Vagina (tissue), 2 donors: ENCODE results near the gene CPPED1. TPM values are rescaled to one million over a fixed set of nuclear protein-coding genes. Genes with fewer than 3 reads are reported as not detected.

ENCODE experiments used
- DNase-seq, 2 donors: peaks; one replicate each; pipeline ENCODE4 v3.0.0-alpha.2; 2017; ENCODE audit errors: extremely low spot score in 2 of 2
- H3K27ac ChIP-seq: fragments of 200-600 bp; sonication (generic); one replicate; pipeline ENCODE4 v1.5.1; 2019
- H3K27me3 ChIP-seq: fragments of 200-600 bp; sonication (generic); one replicate; pipeline ENCODE4 v1.5.1; 2019
- H3K36me3 ChIP-seq, 2 donors: fragments of 200-600 bp; sonication (generic); one replicate each; pipeline ENCODE4 v1.5.1; 2017 to 2019
- H3K4me1 ChIP-seq: fragments of 200-600 bp; sonication (generic); one replicate; pipeline ENCODE4 v1.5.1; 2019
- H3K4me3 ChIP-seq, 2 donors: fragments of 200-600 bp; sonication (generic); 1 replicate in 1 of 2; 2 replicates in 1 of 2; pipeline ENCODE4 v1.5.1; 2016 to 2019
- H3K9me3 ChIP-seq: fragments of 200-600 bp; sonication (generic); one replicate; pipeline ENCODE4 v1.5.1; 2019
- POLR2A ChIP-seq, 2 donors: fragments of 450-650 bp; IDR thresholded peaks; one replicate each; pipeline ENCODE4 v1.6.1; 2017; ENCODE audit warnings: antibody characterized with exemption in 2 of 2, mild to moderate bottlenecking in 2 of 2, moderate library complexity in 2 of 2
- POLR2AphosphoS5 ChIP-seq, 2 donors: sonication (generic); formaldehyde crosslinking; IDR thresholded peaks; one replicate each; pipeline ENCODE4 v1.9.0; 2017; ENCODE audit warnings: antibody characterized with exemption in 2 of 2, mild to moderate bottlenecking in 2 of 2, low read depth in 1 of 2; ENCODE audit not compliant: insufficient read depth in 1 of 2
- intact Hi-C: fragments of 100-400 bp; cut with DNase I; formaldehyde crosslinking; loops from one replicate; pipeline ENCODE4 v1.15.1; 2023
- total RNA-seq: library from RNA; depleted of rRNA; stranded (reverse); fragments of >200 nt; gene quantifications from one replicate; pipeline ENCODE4 v1.2.3, GENCODE V29; 2016
- TF ChIP-seq, protein P1 (sequence below), 3 experiments: fragments of 450-650 bp in 2 of 3; fragments of 200-600 bp in 1 of 3; sonication (generic) in 1 of 3; IDR thresholded peaks; one replicate each; pipeline ENCODE4 v1.5.1; 2017 to 2019; ENCODE audit warnings: antibody characterized with exemption in 3 of 3, mild to moderate bottlenecking in 2 of 3, moderate library complexity in 2 of 3

CPPED1 gene
- total RNA-seq, 1 donor from 2014 or later = 15.2 TPM

DNA sequence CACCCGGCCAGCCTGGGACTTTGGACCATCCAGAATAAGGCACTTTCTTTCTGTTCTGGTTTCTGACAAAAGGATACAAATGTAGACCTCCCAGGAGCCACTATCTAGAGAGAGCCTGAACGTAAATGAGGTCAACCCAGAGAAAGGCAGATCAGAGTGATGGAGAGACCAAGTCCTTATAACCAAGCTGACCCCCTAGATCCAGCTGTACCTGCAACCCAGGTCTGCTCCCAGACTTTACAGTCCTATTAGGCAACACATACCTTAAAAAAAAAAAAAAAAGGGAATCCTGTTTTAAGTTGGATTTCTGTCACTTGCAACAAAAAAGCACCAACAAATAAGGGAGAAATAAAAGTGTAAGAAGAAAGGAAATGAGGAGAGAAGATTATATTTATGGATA, 23.2 kb downstream of the CPPED1 start:
- Histone ChIP-seq H3K4me3 (no peak overlapping the region), H3K27ac (no peak overlapping the region), H3K36me3 (peaks cover 0 to 16% of the 10 kb centered on the region in 2 donors), H3K9me3 (no peaks in the 10 kb centered on the region), H3K27me3 (no peaks in the 10 kb centered on the region), H3K4me1 (no peaks in the 10 kb centered on the region)
- intact Hi-C loops = no loop called here
- DNase-seq = no peak
- TF ChIP-seq POLR2AphosphoS5 (IDR thresholded peaks at IDR 0.05; ENCODE audit: insufficient read depth in 1 of 2, low read depth in 1 of 2) = no peak
- no peak for TF ChIP-seq POLR2A (IDR thresholded peaks at IDR 0.05)
- TF ChIP-seq, protein P1, sequence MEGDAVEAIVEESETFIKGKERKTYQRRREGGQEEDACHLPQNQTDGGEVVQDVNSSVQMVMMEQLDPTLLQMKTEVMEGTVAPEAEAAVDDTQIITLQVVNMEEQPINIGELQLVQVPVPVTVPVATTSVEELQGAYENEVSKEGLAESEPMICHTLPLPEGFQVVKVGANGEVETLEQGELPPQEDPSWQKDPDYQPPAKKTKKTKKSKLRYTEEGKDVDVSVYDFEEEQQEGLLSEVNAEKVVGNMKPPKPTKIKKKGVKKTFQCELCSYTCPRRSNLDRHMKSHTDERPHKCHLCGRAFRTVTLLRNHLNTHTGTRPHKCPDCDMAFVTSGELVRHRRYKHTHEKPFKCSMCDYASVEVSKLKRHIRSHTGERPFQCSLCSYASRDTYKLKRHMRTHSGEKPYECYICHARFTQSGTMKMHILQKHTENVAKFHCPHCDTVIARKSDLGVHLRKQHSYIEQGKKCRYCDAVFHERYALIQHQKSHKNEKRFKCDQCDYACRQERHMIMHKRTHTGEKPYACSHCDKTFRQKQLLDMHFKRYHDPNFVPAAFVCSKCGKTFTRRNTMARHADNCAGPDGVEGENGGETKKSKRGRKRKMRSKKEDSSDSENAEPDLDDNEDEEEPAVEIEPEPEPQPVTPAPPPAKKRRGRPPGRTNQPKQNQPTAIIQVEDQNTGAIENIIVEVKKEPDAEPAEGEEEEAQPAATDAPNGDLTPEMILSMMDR (IDR thresholded peaks at IDR 0.05) = no peak

DNA sequence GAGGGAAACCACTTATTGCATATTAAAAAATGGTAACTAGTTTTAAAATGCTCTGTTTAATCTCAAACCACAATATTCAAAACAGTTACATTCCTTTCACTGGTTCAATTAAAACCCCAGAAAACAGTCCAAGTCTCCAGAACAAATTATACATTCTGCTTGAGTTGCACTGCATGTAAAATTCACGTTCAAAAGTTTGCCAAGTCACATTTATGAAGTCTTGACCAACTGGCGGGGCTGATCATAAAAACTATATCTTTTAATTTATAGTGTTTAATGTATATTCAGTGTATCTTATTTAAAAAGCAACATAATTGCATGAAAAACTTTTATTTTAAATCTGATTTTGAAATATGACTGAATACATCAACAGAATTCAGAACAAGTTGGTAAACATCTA, 25.0 kb downstream of the CPPED1 start:
- Histone ChIP-seq H3K36me3 (peaks cover 0 to 20% of the 10 kb centered on the region in 2 donors), H3K9me3 (no peaks in the 10 kb centered on the region)
- intact Hi-C loops = no loop called here

GRCh38 chr16:12775656-12776236, 27.9 kb downstream of the CPPED1 start:
- TF ChIP-seq, protein P1 (IDR thresholded peaks at IDR 0.05) = no peak
- no peak for TF ChIP-seq POLR2AphosphoS5 (IDR thresholded peaks at IDR 0.05; ENCODE audit: insufficient read depth in 1 of 2, low read depth in 1 of 2)
- no peak overlapping the region for H3K4me3 ChIP-seq
- no peak overlapping the region for H3K27ac ChIP-seq
- no peaks in the 10 kb centered on the region for H3K27me3 ChIP-seq
- DNase-seq = no peak
- H3K9me3 ChIP-seq = no peaks in the 10 kb centered on the region
- no peaks in the 10 kb centered on the region for H3K4me1 ChIP-seq
- peaks cover 0 to 20% of the 10 kb centered on the region in 2 donors for H3K36me3 ChIP-seq
- intact Hi-C loops = no loop called here

More for the DNA sequence above, 25.0 kb downstream of the CPPED1 start:
- no peaks in the 10 kb centered on the region for H3K27me3 ChIP-seq
- TF ChIP-seq POLR2AphosphoS5 (IDR thresholded peaks at IDR 0.05; ENCODE audit: insufficient read depth in 1 of 2, low read depth in 1 of 2) (no peak), POLR2A (IDR thresholded peaks at IDR 0.05) (no peak)
- TF ChIP-seq, protein P1 (IDR thresholded peaks at IDR 0.05) = no peak
- no peaks in the 10 kb centered on the region for H3K4me1 ChIP-seq
- DNase-seq = no peak
- H3K27ac ChIP-seq = no peak overlapping the region
- no peak overlapping the region for H3K4me3 ChIP-seq

DNA sequence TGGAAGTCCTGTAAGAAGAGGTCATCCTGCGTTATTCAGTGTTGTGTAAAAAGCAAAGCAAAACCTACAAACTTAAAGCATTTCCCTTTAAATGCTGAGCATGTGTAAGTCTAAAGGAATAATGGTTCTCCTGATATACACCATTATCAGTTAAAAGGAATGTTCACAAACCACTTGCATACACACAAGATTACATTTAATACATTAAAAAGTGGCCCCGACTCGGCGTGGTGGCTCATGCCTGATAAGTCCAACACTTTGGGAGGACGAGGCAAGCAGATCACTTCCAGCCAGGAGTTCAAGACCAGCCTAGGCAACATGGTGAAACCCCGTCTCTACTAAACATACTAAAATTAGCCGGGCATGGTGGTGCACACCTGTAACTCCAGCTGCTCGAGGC, 30.5 kb downstream of the CPPED1 start:
- Histone ChIP-seq H3K36me3 (peaks cover 0 to 5% of the 10 kb centered on the region in 2 donors), H3K4me1 (no peaks in the 10 kb centered on the region), H3K4me3 (no peak overlapping the region), H3K9me3 (no peaks in the 10 kb centered on the region), H3K27me3 (no peaks in the 10 kb centered on the region), H3K27ac (no peak overlapping the region)
- no peak for DNase-seq
- TF ChIP-seq POLR2A (IDR thresholded peaks at IDR 0.05) (no peak), POLR2AphosphoS5 (IDR thresholded peaks at IDR 0.05; ENCODE audit: insufficient read depth in 1 of 2, low read depth in 1 of 2) (no peak)
- TF ChIP-seq, protein P1 (IDR thresholded peaks at IDR 0.05) = no peak
- intact Hi-C loops = loop anchor here (5.0 kb wide), 1 partner anchor 369 kb away; no protein-coding TSS in a partner anchor

- Histone ChIP-seq H3K27me3 (no peaks in the 10 kb centered on the region), H3K36me3 (peaks cover 0 to 5% of the 10 kb centered on the region in 2 donors), H3K4me1 (no peaks in the 10 kb centered on the region), H3K27ac (no peak overlapping the region), H3K9me3 (no peaks in the 10 kb centered on the region), H3K4me3 (no peak overlapping the region)
- intact Hi-C loops = loop anchor here (5.0 kb wide), 1 partner anchor 371 kb away; no protein-coding TSS in a partner anchor
- TF ChIP-seq POLR2A (IDR thresholded peaks at IDR 0.05) = no peak
- no peak for DNase-seq
These were observed 32.3 kb downstream of the CPPED1 start for GRCh38 chr16:12771341-12771798.
